T47D (cell line): ENCODE measurements around the gene DLG5.

Experiments used
- DNase-seq, 2 experiments: peaks; one replicate each; pipeline versions ENCODE4 v3.0.0 to v3.0.0-alpha.2; 2011 to 2012; ENCODE audit warnings: low read depth in 1 of 2, low spot score in 1 of 2
- JUND ChIP-seq: IDR thresholded peaks from 2 replicates; pipeline ENCODE4 v1.6.1; 2012; ENCODE audit warnings: low read depth
- in situ Hi-C: cut with HindIII; loops from 2 replicates; pipeline ENCODE4 v1.10.0; 2016; ENCODE audit warnings: low sequenced_read_pairs, low pct_unique_long_range_greater_than_20kb

Gene DLG5

GRCh38 chr10:77905086-77905748 is 21.3 kb downstream of the DLG5 start:
- no peak for DNase-seq
- no peak for TF ChIP-seq JUND
- in situ Hi-C loops, result no loop called here

- DNase-seq, result no peak
- no peak for TF ChIP-seq JUND
- in situ Hi-C loops, result no loop called here
Measured at GRCh38 chr10:77904100-77904840, 22.3 kb downstream of the DLG5 start.

- in situ Hi-C loops, result no loop called here
- no peak for DNase-seq
- TF ChIP-seq JUND, result no peak
Measured at GRCh38 chr10:77902159-77902558, 24.4 kb downstream of the DLG5 start.

- TF ChIP-seq JUND, result no peak
- no peak for DNase-seq
- in situ Hi-C loops, result no loop called here
Measured at GRCh38 chr10:77901743-77902142, 24.8 kb downstream of the DLG5 start.

- DNase-seq, result no peak
- TF ChIP-seq JUND, result no peak
- in situ Hi-C loops, result no loop called here
Measured at GRCh38 chr10:77899690-77900089, 26.9 kb downstream of the DLG5 start.

GRCh38 chr10:77899080-77899477 is 27.5 kb downstream of the DLG5 start:
- peak in 1 of 2 experiments; percentile 88 for DNase-seq
- in situ Hi-C loops, result no loop called here
- TF ChIP-seq JUND, result no peak

GRCh38 chr10:77898323-77899079 is 28.1 kb downstream of the DLG5 start:
- peak in 1 of 2 experiments; percentile 82 for DNase-seq
- in situ Hi-C loops, result no loop called here
- no peak for TF ChIP-seq JUND

- TF ChIP-seq JUND, result no peak
- in situ Hi-C loops, result no loop called here
- DNase-seq, result no peak
Measured at GRCh38 chr10:77896058-77896457, 30.5 kb downstream of the DLG5 start.

GRCh38 chr10:77894058-77894457 is 32.5 kb downstream of the DLG5 start:
- in situ Hi-C loops, result no loop called here
- no peak for DNase-seq
- TF ChIP-seq JUND, result no peak

GRCh38 chr10:77893386-77893785 is 33.2 kb downstream of the DLG5 start:
- no peak for TF ChIP-seq JUND
- no peak for DNase-seq
- in situ Hi-C loops, result no loop called here

GRCh38 chr10:77892761-77893160 is 33.8 kb downstream of the DLG5 start:
- in situ Hi-C loops, result no loop called here
- no peak for TF ChIP-seq JUND
- no peak for DNase-seq

GRCh38 chr10:77892021-77892739 is 34.4 kb downstream of the DLG5 start:
- in situ Hi-C loops, result no loop called here
- no peak for DNase-seq
- no peak for TF ChIP-seq JUND

GRCh38 chr10:77890097-77890496 is 36.5 kb downstream of the DLG5 start:
- in situ Hi-C loops, result no loop called here
- DNase-seq, result peak in 1 of 2 experiments; percentile 92
- TF ChIP-seq JUND, result no peak
